Fibroblast of lung (primary cell): ENCODE data around the gene INSC. TPM values are rescaled to one million over a fixed set of nuclear protein-coding genes. Genes with fewer than 3 reads are reported as not detected.

Experiments used
- DNase-seq, 2 donors: peaks; one replicate each; pipeline versions ENCODE4 v3.0.0 to v3.0.0-alpha.2; 2010; ENCODE audit warnings: low read depth in 2 of 2
- H2AFZ ChIP-seq: 2 replicates; pipeline ENCODE4 v1.5.1; 2012; ENCODE audit warnings: low read length, control low read depth, inconsistent platforms
- H3K27ac ChIP-seq: 2 replicates; pipeline ENCODE4 v1.5.1; 2011; ENCODE audit warnings: low read length, control low read depth; ENCODE audit not compliant: insufficient read depth
- H3K27me3 ChIP-seq: 2 replicates; pipeline ENCODE4 v1.5.1; 2011; ENCODE audit warnings: mild to moderate bottlenecking, low read length; ENCODE audit not compliant: control insufficient read depth, insufficient read depth
- H3K36me3 ChIP-seq: 2 replicates; pipeline ENCODE4 v1.5.1; 2011; ENCODE audit warnings: low read length; ENCODE audit not compliant: control insufficient read depth, insufficient read depth
- H3K4me1 ChIP-seq: 2 replicates; pipeline ENCODE4 v1.5.1; 2011; ENCODE audit warnings: low read length; ENCODE audit not compliant: control insufficient read depth, insufficient read depth; ENCODE audit errors: extremely low read depth
- H3K4me2 ChIP-seq: 2 replicates; pipeline ENCODE4 v1.5.1; 2011; ENCODE audit warnings: low read length, control low read depth; ENCODE audit not compliant: insufficient read depth; ENCODE audit errors: extremely low read depth
- H3K4me3 ChIP-seq, 4 experiments: fragments of 200-600 bp in 1 of 4; sonication (generic) in 1 of 4; replicated peaks in 1 of 4; 2 replicates each; pipeline ENCODE4 v1.5.1; 2011 to 2016; ENCODE audit warnings: low read length in 4 of 4, low read depth in 3 of 4, mild to moderate bottlenecking in 3 of 4, control low read depth in 2 of 4, inconsistent platforms in 1 of 4, mixed read lengths in 1 of 4; ENCODE audit not compliant: insufficient read depth in 1 of 4; ENCODE audit errors: control extremely low read depth in 1 of 4
- H3K79me2 ChIP-seq: 2 replicates; pipeline ENCODE4 v1.5.1; 2012; ENCODE audit warnings: mild to moderate bottlenecking, low read length, inconsistent platforms; ENCODE audit not compliant: control insufficient read depth, insufficient read depth
- H3K9ac ChIP-seq: 2 replicates; pipeline ENCODE4 v1.5.1; 2011; ENCODE audit warnings: mild to moderate bottlenecking, low read length, control low read depth; ENCODE audit not compliant: insufficient read depth
- H3K9me3 ChIP-seq: 2 replicates; pipeline ENCODE4 v1.5.1; 2012; ENCODE audit warnings: low read depth, low read length; ENCODE audit not compliant: control insufficient read depth, insufficient read depth
- H4K20me1 ChIP-seq: 2 replicates; pipeline ENCODE4 v1.5.1; 2011; ENCODE audit warnings: low read length; ENCODE audit not compliant: control insufficient read depth, insufficient read depth; ENCODE audit errors: extremely low read depth
- EZH2 ChIP-seq: IDR thresholded peaks from 2 replicates; pipeline ENCODE4 v1.5.1; 2012; ENCODE audit warnings: low read length, control low read depth, mild to moderate bottlenecking; ENCODE audit errors: missing control alignments
- polyA plus RNA-seq, 2 donors: library from polyadenylated mRNA; depleted of rRNA in 1 of 2; stranded (reverse) in 1 of 2; unstranded in 1 of 2; fragments of >200 nt; gene quantifications; 2 replicates each; pipeline ENCODE4 v1.2.1, GENCODE V29; 2011 to 2012; ENCODE audit warnings: missing spikeins in 1 of 2
- total RNA-seq: library from RNA; depleted of rRNA; stranded (reverse); fragments of >200 nt; gene quantifications from 2 replicates; pipeline ENCODE4 v1.2.1, GENCODE V29; 2014
- TF ChIP-seq, protein P1 (sequence below), 2 donors: IDR thresholded peaks in 1 of 2; conservative IDR thresholded peaks in 1 of 2; 1 replicate in 1 of 2; 2 replicates in 1 of 2; pipeline ENCODE4 v1.5.1; 2011 to 2012; ENCODE audit warnings: low read length in 2 of 2, control low read depth in 1 of 2, inconsistent platforms in 1 of 2, low read depth in 1 of 2, mild to moderate bottlenecking in 1 of 2

The INSC gene
- total and polyA plus RNA-seq, 2 donors (not counting 1 experiment from before 2014, with no cell fraction given), result 0.90 to 8.3 TPM

DNA sequence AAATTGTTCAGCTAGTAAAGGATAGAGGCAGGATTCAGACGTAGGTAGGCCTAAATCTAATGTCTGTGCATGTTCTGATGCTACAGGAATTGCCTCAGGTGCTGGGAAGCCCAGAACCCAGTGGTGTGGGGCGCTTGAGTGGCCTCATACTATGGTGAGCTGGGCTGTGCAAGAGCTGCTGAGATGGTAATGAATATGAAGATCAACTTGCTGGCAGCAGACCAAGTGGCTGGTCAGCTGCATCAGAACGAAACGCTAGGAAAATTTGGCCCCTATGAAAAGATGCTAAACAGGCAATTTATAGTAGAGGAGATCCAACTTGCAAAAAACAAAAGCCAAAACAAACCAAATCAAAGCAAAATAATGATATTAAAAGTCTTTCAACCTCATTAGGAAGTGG lies 102.7 kb downstream of the INSC start:
- H4K20me1 ChIP-seq, result no peaks in the 10 kb centered on the region
- H3K79me2 ChIP-seq, result no peaks in the 10 kb centered on the region
- H2AFZ ChIP-seq, result no peak overlapping the region
- no peaks in the 10 kb centered on the region for H3K9me3 ChIP-seq
- TF ChIP-seq EZH2, result no peak
- H3K36me3 ChIP-seq, result no peaks in the 10 kb centered on the region
- H3K27me3 ChIP-seq, result no peaks in the 10 kb centered on the region
- no peak overlapping the region for H3K9ac ChIP-seq
- DNase-seq, result no peak
- no peak overlapping the region for H3K4me3 ChIP-seq
- H3K27ac ChIP-seq, result no peak overlapping the region
- no peaks in the 10 kb centered on the region for H3K4me1 ChIP-seq
- H3K4me2 ChIP-seq, result no peak overlapping the region

DNA sequence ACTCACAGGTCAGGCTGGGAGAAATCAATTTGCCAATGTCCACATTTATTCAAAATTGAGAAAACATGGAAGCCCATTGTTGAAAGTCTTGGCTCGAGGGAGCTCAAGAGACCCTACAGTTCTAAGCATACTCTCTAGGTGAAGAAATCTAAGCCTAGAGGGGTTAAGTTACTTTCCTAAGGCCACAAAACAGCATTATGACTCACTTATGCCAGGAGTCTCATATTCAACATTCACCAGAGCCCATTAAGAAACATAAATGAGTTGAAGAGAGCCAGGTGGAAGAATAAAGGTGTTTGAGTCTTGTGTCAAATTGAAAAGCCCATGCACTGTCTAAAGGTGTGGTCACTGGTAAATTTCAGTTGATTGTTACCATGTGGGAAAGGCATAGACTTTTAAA lies 108.1 kb downstream of the INSC start:
- Histone ChIP-seq H3K9ac (no peak overlapping the region), H3K4me2 (no peak overlapping the region), H3K9me3 (no peaks in the 10 kb centered on the region), H2AFZ (no peak overlapping the region), H3K4me1 (no peaks in the 10 kb centered on the region), H4K20me1 (no peaks in the 10 kb centered on the region), H3K4me3 (no peak overlapping the region), H3K27ac (no peak overlapping the region), H3K27me3 (no peaks in the 10 kb centered on the region), H3K79me2 (no peaks in the 10 kb centered on the region), H3K36me3 (no peaks in the 10 kb centered on the region)
- TF ChIP-seq, protein P1, sequence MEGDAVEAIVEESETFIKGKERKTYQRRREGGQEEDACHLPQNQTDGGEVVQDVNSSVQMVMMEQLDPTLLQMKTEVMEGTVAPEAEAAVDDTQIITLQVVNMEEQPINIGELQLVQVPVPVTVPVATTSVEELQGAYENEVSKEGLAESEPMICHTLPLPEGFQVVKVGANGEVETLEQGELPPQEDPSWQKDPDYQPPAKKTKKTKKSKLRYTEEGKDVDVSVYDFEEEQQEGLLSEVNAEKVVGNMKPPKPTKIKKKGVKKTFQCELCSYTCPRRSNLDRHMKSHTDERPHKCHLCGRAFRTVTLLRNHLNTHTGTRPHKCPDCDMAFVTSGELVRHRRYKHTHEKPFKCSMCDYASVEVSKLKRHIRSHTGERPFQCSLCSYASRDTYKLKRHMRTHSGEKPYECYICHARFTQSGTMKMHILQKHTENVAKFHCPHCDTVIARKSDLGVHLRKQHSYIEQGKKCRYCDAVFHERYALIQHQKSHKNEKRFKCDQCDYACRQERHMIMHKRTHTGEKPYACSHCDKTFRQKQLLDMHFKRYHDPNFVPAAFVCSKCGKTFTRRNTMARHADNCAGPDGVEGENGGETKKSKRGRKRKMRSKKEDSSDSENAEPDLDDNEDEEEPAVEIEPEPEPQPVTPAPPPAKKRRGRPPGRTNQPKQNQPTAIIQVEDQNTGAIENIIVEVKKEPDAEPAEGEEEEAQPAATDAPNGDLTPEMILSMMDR (conservative IDR thresholded peaks at IDR 0.05 in 1 of 2, IDR thresholded peaks at IDR 0.05 in 1 of 2; ENCODE audit: low read depth in 1 of 2, low read length in 2 of 2), result no peak
- TF ChIP-seq EZH2, result no peak
- DNase-seq, result peak in 1 of 2 donors; percentile 4

DNA sequence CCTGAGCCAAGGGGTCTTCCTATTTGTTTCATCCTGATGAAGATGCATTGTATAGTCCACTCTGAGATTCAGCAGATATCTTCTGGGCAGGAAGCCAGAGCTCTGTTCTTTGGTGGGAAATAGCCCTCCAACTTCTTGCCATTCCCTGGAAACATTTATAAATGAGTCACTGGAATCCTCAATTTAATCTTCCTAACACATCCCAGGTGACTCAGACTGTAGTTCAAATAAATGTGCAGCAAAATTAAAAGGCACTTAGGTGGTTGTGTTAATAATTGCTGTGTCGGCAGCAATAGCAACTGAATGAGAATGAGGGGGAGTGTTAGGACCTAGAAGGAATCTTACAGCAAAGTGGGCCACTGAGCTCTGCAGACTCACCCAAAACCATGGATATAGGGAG lies 108.6 kb downstream of the INSC start:
- no peaks in the 10 kb centered on the region for H3K36me3 ChIP-seq
- H3K4me2 ChIP-seq, result no peak overlapping the region
- H4K20me1 ChIP-seq, result no peaks in the 10 kb centered on the region
- DNase-seq, result peak; percentile 15 to 62
- H3K9me3 ChIP-seq, result no peaks in the 10 kb centered on the region
- no peak overlapping the region for H3K9ac ChIP-seq
- no peaks in the 10 kb centered on the region for H3K4me1 ChIP-seq
- TF ChIP-seq, protein P1 (conservative IDR thresholded peaks at IDR 0.05 in 1 of 2, IDR thresholded peaks at IDR 0.05 in 1 of 2; ENCODE audit: low read depth in 1 of 2, low read length in 2 of 2), result no peak
- no peak for TF ChIP-seq EZH2
- H2AFZ ChIP-seq, result no peak overlapping the region
- H3K27ac ChIP-seq, result no peak overlapping the region
- H3K4me3 ChIP-seq, result no peak overlapping the region
- H3K79me2 ChIP-seq, result no peaks in the 10 kb centered on the region
- no peaks in the 10 kb centered on the region for H3K27me3 ChIP-seq
